ENCODE results near the gene CCDC6.

CCDC6 gene

GRCh38 chr10:59851864-59852263 lies 54.5 kb downstream of the CCDC6 start:
- DNase-seq (ENCODE audit: low read depth) = no peak

DNA sequence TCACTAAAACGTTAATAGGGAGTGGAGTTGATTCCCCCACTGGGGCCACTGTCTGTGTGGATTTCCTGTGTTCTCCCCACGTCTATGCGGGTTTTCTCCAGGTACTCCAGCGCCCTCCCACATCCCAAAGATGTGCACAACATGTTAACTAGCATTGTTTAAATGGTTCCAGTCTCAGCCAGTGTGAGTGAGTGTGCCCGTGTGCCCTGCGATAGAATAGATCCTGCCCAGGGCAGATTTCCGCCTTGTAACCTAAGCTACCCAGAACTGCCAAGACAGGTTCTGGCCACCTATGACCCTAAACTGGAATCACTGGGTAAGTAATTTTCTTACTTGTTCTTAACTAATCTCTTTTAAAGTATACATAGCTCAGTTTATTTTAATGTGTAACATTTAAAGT lies 58.5 kb downstream of the CCDC6 start:
- DNase-seq (ENCODE audit: low read depth) = no peak

DNA sequence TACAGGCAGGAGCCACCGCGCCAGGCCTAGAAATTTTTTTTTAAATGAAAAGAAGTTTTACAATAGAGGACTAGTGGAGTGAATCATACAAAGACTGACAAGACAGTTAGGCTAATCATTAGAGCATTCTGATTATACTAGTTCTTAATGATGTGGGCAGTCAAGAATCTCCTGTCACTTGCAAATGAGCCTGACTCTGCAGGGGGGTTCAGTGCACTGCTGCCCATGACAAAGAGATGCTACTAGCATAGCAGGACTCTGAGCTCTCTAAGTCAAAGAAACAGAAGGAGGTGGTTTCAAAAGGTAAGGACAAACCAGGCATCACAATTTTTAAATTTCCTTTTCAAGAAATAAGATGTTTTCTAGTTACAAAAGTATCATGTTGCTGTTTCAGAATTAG lies 59.0 kb downstream of the CCDC6 start:
- DNase-seq (ENCODE audit: low read depth) = no peak

- no peak for DNase-seq (ENCODE audit: low read depth)
These were observed 61.9 kb downstream of the CCDC6 start for GRCh38 chr10:59844436-59844835.

DNA sequence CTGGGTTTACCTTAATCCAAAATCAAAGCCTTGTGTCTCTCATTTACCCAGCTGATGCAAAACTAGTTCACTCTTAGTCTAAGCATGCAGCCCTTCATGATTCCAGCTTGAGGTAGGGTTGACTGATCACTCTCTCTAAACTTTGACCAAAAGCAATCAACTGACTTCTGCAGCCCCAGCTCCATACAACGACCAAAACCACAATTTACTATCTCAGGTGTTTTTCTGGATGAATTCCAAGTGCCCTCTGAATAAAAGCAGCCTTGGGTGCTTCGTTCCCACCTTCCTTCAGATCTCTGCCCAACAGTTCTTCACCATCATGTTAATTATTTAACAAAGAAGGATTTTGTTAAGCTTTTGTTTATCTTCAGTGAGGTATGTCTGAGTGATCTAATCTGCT lies 62.6 kb downstream of the CCDC6 start:
- no peak for DNase-seq (ENCODE audit: low read depth)

DNA sequence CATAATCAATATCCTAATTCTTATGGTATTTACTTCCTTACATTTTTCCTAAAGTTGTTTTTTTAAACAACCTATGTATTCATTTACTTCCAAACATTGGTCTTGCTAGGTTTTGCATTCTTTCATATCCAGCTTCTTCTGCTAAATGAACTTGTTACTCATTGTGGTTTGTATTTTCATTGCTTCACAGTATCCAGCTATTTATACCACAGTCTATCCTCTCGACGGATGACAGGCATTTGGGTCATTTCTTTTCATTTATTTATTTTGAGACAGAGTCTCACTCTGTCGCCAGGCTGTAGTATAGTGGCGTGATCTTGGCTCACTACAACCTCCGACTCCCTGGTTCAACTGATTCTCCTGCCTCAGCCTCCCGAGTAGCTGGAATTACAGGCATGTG lies 66.8 kb downstream of the CCDC6 start:
- peak; percentile 84 for DNase-seq (ENCODE audit: low read depth)

GRCh38 chr10:59838085-59838789 lies 68.1 kb downstream of the CCDC6 start:
- DNase-seq (ENCODE audit: low read depth) = no peak

DNA sequence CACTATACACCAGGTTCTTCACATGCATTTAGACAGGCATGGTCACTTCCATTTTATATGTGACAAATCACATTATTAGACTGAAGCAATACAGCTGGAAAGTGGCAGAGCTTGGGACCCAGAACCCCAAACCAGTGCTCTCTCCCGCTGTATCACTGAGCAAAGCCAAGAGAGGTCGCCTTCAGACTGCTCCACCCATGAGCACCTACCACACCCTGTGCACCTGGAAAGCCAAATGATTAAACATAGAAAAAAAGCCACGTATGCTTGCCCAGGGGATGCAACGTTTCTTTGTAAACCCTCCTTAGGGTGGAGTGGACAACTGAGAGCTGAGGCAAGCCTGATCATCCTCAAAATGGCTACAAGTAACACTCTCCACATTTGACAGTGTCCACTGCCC lies 72.5 kb downstream of the CCDC6 start:
- no peak for DNase-seq (ENCODE audit: low read depth)

DNA sequence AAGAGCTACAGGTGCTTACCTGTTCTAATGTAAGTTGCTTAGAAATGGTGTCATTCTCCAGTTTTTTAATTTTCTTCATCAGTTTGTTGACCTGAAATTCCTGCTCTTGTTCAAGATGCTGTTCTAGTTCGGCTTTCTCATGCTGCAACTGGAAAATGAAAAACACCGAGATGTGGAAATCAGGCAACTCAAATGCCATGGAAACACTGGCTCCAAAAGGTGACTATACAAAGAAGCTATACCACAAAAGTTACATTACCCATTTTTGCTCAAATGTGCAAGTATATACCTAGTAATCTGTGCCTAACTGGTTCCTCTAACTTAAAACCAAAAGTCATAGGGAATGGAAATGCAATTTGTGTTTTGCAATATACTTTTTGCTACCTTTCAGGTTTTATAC lies 73.8 kb downstream of the CCDC6 start:
- no peak for DNase-seq (ENCODE audit: low read depth)

DNA sequence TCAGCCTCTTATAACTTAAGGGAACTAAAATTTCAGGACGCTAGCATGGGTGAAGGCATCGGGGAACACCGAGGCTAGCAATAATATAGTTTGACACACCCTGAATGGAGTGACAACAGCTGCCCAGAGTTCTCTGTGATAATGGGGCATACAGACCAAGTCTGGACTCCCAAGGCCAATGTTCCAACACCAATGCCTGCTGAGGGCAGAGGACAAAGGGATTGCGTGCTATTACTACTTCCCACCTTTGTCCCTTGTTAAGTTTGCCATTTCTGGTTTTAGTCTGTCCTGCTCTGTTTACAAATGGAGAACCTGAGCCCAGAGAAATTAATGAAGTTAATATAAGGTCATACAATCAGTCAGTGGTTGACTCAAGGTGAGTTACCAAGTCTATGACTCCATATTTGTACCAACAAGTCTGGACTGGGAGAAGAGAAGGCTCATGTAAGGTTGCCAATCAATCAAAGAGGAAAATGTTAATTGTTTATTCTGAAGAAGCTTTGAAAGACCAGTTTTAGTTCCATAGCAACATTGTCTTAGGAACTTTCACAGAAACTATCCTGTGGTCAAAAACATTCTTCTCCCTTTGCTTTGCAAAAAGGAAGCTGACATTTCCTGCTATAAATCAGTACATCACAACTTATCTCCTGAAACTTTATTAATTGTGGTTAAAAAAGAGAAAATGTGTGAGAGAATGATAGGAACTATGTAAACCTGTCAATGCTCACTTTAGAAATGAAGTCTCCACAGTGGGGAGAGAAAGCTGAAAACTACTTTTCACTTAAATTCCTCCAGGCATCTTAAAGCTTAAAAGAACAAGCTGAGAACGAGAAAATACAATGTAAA lies 74.5 kb downstream of the CCDC6 start:
- no peak for DNase-seq (ENCODE audit: low read depth)

GRCh38 chr10:59830601-59831259 lies 75.6 kb downstream of the CCDC6 start:
- peak; percentile 59 for DNase-seq (ENCODE audit: low read depth)

GRCh38 chr10:59829601-59830000 lies 76.8 kb downstream of the CCDC6 start:
- no peak for DNase-seq (ENCODE audit: low read depth)

GRCh38 chr10:59829024-59829423 lies 77.3 kb downstream of the CCDC6 start:
- no peak for DNase-seq (ENCODE audit: low read depth)

DNA sequence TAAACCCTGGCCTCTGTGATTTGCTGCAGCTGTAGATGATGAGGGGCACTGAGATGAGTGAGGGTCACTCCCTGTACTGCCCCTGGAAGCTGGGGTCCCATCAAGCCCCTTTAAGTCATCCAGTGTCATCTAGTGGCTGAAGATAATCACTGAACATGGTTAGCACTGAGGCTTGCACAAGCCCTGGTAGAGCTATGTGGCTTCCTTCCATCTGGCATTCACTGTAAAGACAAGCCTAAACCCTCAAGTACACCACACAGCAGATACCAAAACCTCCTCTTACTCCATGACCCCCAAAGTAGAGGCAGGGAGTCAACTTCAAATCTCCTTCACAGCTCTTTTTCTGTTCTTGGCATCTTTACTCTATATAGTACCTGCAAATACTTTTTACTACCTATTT lies 80.4 kb downstream of the CCDC6 start:
- DNase-seq (ENCODE audit: low read depth) = no peak

GRCh38 chr10:59823751-59824150 lies 82.6 kb downstream of the CCDC6 start:
- DNase-seq (ENCODE audit: low read depth) = no peak

- no peak for DNase-seq (ENCODE audit: low read depth)
These were observed 83.2 kb downstream of the CCDC6 start for GRCh38 chr10:59823111-59823510.

DNA sequence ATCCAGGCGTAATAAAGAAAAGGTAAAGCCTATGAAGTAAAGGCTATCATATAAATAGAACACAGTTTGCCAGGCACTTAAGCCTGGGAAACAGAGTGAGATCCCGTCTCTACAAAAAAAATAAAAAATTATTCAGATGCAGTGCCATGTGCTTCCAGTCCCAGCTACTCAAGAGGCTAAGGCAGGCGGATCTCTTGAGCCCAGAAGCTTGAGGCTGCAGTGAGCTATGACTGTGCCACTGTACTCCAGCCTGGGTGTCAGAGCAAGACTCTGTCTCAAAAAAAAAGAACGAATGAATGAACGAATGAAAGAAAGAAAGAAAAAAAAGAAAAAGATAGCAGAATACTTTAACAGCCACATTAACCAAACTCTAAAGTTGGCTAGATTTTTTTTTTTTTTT lies 85.9 kb downstream of the CCDC6 start:
- no peak for DNase-seq (ENCODE audit: low read depth)

DNA sequence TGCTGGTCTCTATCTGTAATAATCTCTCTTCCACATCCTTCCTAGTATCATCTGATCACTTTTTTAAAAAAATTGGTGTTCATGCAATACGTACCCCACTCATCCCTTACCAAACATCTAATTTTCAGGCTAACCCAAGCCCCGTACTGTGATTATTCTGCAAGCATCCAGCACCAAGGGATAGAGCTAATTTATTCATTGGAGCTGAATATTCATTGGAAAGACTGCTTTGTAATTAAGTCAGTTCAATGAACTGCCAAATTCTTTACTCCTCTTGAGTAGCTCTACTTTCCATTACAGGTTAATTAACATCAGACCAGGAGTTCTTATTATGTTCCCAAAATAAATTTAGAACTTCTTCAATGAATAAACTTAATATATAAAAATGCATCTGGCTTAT lies 86.7 kb downstream of the CCDC6 start:
- no peak for DNase-seq (ENCODE audit: low read depth)

- DNase-seq (ENCODE audit: low read depth) = no peak
These were observed 87.1 kb downstream of the CCDC6 start for GRCh38 chr10:59819265-59819664.

GRCh38 chr10:59817773-59818172 lies 88.6 kb downstream of the CCDC6 start:
- DNase-seq (ENCODE audit: low read depth) = peak; percentile 52

DNA sequence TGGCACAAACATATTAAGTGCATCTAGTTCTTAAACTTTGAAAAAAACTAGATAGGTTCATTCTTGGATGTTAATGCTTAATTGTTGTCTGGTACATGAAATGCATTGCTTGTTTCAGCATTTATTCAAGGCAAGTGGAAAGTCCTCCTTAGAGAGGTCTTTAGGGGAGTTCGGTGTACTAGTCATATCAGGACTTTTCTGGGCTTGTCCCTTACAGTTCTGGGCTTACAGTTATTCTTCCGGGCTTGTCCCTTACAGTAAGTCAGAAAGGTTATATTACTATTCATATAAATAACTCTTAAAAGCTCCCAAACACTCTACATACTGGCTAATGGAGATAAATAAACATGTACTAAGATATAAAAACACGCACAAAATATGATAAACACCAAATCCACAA lies 91.5 kb downstream of the CCDC6 start:
- no peak for DNase-seq (ENCODE audit: low read depth)

- DNase-seq (ENCODE audit: low read depth) = no peak
These were observed 93.7 kb downstream of the CCDC6 start for GRCh38 chr10:59812519-59813122.

DNA sequence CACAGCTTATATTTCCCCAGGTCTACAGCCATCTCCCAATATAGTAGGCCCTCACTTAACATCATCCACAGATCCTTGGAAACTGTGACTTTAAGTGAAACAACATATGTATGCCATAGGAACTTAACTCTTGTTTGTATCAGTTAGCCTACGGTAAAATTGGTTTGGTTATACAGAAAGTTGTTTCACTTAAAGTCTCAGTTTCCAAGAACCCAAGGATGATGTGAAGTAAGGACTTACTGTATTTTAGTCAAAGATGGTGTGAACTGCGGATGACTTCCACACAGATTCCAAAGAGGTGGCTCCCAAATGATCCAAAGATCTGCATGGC lies 96.7 kb downstream of the CCDC6 start:
- DNase-seq (ENCODE audit: low read depth) = no peak
